CD1c-positive myeloid dendritic cell (primary cell): ENCODE data around the gene DNMT3A.

Source experiments
- DNase-seq: peaks from one replicate; pipeline ENCODE4 v3.0.0-alpha.2; 2016; ENCODE audit errors: extremely low spot score

Gene DNMT3A

GRCh38 chr2:25305775-25306174 is 36.0 kb downstream of the DNMT3A start:
- no peak for DNase-seq

- DNase-seq, result peak; percentile 73
Observed at GRCh38 chr2:25304826-25305596, 36.7 kb downstream of the DNMT3A start.

GRCh38 chr2:25304321-25304720 is 37.4 kb downstream of the DNMT3A start:
- DNase-seq, result peak; percentile 76

- DNase-seq, result peak; percentile 54
Observed at GRCh38 chr2:25303633-25304236, 38.0 kb downstream of the DNMT3A start.

- DNase-seq, result peak; percentile 60
Observed at GRCh38 chr2:25302758-25303375, 38.9 kb downstream of the DNMT3A start.

GRCh38 chr2:25301453-25302352 is 40.0 kb downstream of the DNMT3A start:
- DNase-seq, result peak; percentile 89

GRCh38 chr2:25300001-25300400 is 41.7 kb downstream of the DNMT3A start:
- DNase-seq, result no peak

- no peak for DNase-seq
Observed at GRCh38 chr2:25298776-25299431, 42.8 kb downstream of the DNMT3A start.

GRCh38 chr2:25297738-25298137 is 44.0 kb downstream of the DNMT3A start:
- DNase-seq, result no peak

- no peak for DNase-seq
Observed at GRCh38 chr2:25295621-25296020, 46.1 kb downstream of the DNMT3A start.

GRCh38 chr2:25294573-25295462 is 46.9 kb downstream of the DNMT3A start:
- peak; percentile 74 for DNase-seq

GRCh38 chr2:25293958-25294562 is 47.7 kb downstream of the DNMT3A start:
- no peak for DNase-seq

GRCh38 chr2:25293145-25293544 is 48.6 kb downstream of the DNMT3A start:
- no peak for DNase-seq

- DNase-seq, result no peak
Observed at GRCh38 chr2:25292408-25292807, 49.3 kb downstream of the DNMT3A start.

GRCh38 chr2:25290811-25291495 is 50.8 kb downstream of the DNMT3A start:
- DNase-seq, result no peak

- DNase-seq, result no peak
Observed at GRCh38 chr2:25286723-25287483, 54.8 kb downstream of the DNMT3A start.

- peak; percentile 60 for DNase-seq
Observed at GRCh38 chr2:25286025-25286400, 55.7 kb downstream of the DNMT3A start.

- no peak for DNase-seq
Observed at GRCh38 chr2:25285265-25286024, 56.3 kb downstream of the DNMT3A start.
